ACHN (cell line): ENCODE measurements around the gene KDF1.
A peak's percentile ranks its signal among the peaks of the same experiment; 100 is the strongest.

Experiments used
- DNase-seq: peaks from one replicate; pipeline ENCODE4 v3.0.0-alpha.2; 2015
- in situ Hi-C: cut with HindIII; loops from 2 replicates; pipeline ENCODE4 v1.10.0; 2017; ENCODE audit warnings: low sequenced_read_pairs, low pct_ligation_motif_present, low pct_unique_long_range_greater_than_20kb

KDF1 gene, protein sequence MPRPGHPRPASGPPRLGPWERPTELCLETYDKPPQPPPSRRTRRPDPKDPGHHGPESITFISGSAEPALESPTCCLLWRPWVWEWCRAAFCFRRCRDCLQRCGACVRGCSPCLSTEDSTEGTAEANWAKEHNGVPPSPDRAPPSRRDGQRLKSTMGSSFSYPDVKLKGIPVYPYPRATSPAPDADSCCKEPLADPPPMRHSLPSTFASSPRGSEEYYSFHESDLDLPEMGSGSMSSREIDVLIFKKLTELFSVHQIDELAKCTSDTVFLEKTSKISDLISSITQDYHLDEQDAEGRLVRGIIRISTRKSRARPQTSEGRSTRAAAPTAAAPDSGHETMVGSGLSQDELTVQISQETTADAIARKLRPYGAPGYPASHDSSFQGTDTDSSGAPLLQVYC

DNA sequence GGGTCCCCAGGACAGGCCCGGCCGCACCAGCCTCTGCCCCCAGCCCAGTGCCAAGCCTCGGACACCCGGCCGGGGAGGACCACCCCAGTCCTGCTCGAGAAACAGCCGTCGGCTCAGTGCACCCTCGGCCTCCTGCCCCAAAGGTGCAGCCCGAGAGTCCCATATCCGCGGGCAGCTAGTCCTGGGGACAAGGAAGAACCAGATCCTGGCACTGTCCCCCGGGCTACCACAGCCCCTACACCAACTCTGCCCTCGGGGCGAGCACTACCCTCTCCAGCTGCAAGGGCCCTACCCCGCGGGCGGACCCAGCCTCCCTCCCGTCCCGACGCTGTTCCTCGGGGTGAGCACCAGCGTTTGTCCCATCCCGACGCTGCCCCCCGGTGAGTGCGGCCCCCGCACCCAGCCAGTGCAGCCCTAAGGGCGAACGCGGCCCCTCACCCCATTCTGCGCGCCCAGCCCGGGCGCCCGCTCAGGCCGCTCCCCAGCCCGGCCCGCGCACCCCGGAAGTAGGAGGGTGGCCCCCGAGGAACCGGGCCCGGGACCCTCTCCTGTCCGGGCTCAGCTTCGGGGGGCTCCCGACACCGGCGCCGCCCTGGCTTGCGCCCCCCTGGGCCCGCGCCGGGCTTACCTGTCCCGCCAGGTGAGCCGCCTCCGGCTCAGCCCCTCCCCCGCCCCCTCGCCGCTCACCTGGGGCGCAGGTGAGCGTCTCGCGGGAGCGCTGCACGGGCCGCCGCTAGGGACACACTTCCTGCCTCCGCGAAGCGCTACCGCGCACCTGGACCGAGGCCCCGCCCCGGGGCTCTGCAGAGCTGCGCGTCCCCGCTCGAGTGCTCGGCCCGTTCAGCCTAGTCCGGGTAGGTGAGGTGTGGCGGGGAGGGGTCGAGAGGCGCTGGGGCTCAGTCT, at the start of gene KDF1:
Gene KDF1 (minus strand): TSS at position 747 of the 903 bp plus-strand sequence. CDS start 8,088 bp downstream, outside the sequence.
- in situ Hi-C loops = no loop called here
- DNase-seq = no peak

DNA sequence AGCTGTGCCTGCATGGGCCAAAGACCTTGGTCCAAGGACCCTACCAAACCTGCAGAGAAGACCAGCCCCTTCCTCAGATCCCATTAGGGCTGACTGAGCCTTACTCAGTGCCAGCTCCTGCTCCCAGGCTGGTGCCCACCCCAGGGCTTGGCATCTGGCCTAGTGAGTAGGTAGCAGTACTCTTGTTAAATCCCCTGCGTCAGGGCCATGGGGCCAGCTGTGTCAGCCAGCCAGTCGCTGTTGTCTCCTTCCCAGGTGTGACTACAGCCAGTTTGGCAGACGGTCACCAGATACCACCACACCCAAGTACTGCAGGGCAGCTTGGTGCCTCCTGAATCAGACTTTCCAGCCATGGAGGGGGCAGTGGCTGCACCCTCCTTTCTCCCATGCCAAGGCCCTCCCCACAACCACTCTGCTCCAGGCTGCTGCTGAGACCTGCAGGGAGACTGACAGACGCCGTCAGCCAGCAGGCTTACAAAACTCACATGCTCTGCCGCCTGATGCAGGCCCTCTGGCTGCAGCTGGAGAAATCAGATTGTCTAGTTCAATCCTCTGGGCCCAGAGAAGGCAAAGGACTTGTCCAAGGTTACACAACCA, 49.4 kb upstream of the KDF1 start:
- in situ Hi-C loops = no loop called here

DNA sequence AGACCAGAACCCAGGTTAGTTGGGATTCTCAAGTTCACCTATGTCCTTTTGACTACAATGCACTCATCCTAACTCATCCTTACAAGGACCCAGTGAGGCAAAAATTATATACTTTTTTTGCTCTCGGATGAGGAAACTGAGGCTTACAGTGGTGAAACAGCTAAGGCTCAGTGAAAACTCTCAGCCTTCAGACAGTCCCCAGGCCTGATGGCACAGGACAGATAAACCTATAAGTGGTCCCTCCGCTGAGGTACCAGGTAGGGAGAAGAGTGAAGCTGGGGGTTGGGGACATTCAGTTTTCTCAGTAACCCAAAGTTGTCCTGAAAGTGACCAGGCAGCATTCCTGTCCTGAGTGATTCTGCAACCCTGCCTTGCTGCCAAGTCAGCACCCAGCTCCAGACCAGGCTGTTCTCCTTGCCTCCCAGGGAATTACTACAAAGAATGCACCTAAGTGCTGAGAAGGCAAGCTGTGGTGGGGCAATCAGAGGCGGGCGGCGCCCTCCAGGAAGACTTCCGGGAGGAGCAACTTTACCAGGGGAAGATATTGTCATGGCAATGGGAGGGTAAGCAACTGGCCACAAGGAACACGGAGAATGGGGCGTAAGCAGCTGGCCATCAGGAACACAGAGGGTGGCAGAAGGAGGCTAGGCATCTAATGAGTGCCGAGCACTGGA, 47.8 kb upstream of the KDF1 start:
- DNase-seq = no peak
- in situ Hi-C loops = no loop called here

More for the DNA sequence above, 49.4 kb upstream of the KDF1 start:
- DNase-seq = no peak

DNA sequence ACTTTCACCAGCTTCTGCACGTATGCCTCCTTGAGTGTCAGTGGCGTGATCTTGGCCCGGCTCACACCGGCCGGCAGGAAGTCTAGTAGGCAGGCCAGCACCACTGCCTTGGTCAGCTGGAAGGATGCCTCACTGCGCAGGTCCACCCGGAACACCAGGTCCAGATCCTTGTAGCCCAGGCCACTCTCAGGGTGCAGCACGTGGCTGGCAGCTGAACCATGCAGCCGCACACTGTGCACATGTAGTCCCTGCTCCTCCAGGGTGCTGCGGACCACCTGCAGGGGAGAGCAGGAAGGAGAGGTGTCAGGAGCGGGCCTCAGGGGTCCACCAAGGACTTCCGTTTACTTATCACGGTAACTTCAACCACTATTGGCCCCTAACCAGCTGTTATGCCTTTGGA, 46.4 kb upstream of the KDF1 start:
- no peak for DNase-seq
- in situ Hi-C loops = no loop called here

DNA sequence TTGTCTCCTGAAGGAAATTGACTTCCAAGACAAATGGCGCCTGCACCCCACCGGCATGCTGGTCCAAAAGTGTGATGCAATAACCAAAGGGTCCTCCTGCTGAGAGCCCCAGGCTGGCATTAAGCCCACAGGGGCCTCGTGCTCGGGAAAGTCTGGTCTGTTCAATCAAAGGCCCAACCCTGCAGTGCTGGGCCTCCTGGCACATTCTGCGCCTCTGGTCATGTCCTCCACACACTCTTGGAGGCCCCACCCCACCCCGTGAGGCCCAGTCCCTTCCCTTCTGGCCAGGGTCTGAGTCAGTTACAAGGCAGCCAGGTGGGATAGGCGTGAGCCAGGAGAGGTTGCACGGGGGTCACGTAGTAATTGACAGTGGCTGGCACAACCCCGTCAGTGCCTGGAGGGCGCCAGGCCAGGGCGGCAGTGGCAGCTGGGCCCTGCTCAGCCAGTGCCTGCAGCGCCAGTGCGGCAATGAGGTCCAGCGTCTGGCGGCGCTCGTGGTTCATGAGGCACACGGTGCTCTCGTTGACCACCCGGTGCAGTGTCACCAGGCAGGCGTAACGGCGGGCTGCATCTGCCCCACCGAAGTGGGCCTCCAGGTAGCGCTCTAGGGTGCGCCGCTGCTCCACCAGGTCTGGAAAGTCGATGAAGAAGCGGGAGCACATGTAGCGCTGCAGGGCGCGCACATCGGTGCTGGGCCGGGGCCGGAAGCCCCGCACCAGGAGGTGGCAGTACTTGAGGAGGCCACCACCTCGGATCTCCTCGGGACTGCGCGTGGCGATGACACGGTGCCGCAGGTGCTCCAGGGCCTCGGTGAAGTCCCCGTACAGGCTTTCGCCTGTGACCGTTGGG, 45.6 kb upstream of the KDF1 start:
- in situ Hi-C loops = no loop called here
- peak; percentile 21 for DNase-seq

DNA sequence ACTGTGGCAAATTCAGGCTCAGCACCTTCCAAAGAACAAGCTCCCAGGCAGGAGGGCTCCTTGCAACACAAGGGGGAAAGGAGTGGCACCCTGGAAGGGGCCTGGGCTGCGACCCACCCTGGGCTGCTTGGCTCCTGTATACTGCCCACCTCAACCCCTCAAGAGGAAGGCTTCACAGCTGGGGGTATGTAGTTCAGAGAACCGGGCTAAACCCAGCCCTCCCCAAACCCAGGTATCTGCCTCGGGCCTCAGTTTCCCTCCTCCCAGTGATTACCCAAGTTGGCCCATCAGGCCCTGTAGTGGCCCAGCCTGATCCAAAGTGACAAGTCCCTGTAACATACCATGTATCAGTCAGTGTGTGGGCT, 44.9 kb upstream of the KDF1 start:
- no peak for DNase-seq
- in situ Hi-C loops = no loop called here

DNA sequence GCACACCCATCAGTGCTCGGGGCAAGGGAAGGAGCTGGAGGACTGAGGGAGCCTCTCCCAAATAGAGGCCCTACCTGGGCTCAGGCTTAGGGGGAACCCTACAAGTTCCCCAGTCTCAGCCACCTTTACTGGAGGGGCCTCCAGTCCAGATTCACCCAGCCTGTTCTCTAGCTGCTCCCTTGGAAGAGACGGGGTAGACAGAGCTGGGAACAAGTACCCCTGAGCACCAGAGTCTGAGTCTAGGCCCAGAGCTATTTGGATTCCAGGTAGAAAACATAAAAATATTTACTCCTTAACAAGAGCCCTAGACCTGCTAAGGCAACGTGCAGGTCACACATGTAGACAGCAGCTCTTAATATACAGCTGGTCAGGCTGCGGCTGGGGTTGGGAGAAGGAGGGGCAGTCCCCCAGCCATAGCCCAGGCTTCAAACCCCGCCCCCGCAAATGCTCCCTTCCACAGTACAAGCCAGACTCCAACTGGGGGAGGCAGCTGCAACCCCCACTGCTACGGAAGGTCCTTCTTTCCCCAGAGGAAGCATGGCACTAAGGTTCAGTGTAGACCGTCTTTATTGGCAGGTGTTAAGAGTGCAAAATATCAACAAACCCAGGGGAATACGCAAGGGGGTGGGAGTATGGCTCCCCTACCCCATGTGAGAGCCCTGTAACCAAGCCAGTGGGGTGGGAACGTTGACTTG, 44.4 kb upstream of the KDF1 start:
- DNase-seq = peak; percentile 2
- in situ Hi-C loops = no loop called here

DNA sequence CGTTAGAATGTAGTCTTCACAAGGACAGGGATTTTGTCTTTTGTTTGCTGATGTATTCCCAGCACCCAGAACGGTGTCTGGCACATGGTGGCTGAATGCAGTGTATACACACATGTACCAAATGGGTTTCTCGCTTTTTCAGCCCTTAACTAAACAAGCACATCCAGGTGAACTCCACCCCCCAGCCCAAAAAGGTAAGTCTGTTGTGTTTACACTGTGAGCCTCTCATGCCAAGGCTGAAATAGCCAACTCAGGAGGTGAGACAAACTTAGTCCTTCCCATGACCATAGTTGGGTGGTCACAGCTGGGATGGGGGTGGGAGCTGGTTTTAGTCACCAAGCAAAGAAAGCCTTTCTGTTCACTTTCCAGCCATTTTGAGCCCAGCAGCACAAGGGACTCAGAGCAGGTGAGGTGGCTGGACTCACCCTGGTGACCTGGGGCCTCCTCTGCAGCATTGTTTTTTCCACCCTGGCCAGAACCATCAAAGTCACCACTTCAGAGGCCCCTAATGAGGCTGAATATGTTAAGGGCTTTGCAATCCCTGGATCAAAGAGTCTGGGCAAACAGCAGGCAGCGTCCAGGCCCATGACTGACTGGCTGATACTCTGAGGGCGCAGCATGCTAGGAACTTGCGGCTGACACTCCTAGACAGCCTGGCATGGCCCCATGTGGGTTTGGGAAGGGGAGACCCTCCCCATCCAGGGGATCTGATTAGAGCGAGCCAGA, 43.6 kb upstream of the KDF1 start:
- in situ Hi-C loops = no loop called here
- DNase-seq = no peak

DNA sequence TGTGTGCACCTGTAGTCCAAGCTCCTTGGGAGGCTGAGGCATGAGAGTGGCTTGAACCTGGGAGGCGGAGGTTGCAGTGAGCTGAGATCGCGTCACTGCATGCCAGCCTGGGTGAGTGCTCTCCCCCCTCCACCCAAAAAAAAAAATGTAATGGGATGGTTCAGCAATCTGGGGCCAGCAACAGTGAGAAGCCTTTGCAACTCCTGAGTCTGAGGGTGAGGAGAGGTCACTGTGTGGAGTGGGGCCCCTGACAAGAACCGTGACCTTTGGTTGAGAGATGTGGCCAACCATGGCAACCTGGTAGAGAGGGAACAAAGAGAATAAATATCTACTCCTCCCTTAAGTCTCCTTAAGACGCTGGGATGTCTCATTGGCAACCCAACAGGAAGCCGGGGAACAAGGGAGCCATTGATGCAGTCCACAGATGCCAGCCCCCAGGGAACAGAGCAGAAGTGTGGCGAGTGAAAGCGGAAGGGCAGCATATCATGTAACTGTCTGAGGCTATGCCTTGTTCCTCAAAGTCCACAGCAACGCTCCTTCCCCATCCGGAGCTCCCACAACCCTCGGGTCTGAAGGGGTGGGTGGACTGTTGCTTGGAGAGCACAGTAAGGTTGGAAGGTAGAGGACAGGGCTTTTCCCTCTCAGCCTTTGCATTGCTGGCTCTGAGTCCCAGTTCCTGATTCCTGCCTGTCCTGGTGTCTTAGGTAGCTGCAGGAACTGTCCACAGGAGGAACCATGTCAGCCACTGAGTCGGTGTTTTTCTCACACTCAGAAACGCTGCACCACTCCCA, 41.5 kb upstream of the KDF1 start:
- in situ Hi-C loops = no loop called here
- no peak for DNase-seq

DNA sequence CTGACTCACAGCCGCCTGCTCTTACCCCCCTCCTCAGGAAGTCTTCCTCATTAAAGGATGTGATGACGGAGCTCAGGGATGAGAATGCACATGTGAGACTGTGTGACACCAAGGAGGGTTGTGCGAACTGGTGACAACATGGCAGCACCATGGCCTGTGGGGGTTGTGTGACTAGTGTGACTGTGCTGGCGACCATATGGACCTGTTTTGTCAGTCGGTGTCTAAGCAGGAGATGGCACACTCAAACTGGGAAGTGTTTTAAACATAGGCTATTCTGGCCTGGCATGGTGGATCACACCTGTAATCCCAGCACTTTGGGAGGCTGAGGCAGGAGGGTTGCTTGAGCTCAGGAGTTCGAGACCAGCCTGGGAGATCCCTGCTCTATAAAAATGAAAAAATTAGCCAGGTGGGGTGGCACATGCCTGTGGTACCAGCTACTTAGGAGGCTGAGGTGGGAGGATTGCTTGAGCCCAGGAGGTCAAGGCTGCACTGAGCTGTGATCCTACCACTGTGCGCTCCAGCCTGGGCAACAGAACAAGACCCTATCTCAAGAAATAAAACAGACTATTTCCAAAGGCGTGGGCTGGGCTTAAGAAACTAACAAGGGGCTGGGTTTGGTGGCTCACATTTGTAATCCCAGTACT, 40.7 kb upstream of the KDF1 start:
- no peak for DNase-seq

DNA sequence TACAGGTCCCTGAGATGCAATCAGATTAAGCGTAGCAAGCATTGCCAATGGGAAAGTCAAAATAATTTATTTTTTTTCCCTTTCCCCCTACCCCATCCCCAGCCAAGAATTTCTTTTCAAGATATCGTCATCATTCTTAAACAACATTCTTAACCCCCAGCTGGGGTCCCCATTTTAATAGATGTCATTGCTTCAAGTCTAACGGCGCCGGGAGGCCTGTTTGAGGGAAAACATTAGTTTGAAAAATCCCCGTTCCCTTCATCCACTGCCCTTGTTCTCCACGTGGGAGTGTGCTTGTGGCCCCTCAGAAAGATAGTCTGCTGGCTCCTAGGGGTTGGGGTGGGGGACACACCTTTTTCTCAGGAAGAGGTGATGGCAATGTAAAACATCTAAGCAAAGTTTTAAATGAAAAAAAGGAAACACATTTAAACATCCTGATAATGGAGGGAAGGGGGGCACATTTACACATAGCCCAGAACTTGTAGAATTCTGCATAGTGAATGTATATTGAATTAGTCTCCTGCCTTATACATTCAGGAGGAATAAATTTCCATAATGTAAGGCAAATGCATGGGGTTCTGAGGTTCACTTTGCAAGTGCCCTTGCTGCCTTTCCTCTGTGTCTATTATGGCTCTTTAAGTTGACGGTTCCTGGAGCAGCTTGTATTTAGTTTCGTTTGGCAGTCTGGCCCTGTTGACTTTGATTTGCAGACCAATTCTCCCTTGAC, 40.0 kb upstream of the KDF1 start:
- DNase-seq = no peak
- in situ Hi-C loops = no loop called here

More for the DNA sequence above, 40.7 kb upstream of the KDF1 start:
- in situ Hi-C loops = no loop called here

DNA sequence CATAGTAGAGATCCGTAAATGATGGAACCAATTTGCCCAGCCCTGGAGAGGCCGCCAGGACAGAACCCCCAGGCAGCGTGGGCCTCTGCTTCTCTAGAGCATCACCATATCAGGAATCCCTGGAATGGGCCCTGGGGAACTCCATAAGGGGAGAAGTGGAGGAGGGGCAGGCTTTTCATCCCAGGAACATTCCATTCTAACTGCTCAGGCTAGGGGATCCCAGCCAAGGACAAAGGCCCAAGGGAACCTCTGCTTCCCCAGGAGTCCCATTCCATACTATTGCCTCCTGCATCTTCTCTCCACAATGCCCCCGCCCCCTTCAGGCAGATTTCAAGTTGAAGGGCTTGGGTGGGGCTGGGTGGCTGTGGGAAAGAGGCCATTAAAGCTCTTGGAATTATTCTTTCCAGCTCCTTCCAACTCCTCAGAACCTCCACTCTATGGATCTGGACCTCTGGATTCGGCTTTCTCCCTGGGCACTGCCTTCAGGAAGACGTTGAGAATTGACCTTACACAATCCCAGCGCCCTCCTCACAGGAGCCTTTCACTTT, 39.2 kb upstream of the KDF1 start:
- peak; percentile 94 for DNase-seq
- in situ Hi-C loops = no loop called here

DNA sequence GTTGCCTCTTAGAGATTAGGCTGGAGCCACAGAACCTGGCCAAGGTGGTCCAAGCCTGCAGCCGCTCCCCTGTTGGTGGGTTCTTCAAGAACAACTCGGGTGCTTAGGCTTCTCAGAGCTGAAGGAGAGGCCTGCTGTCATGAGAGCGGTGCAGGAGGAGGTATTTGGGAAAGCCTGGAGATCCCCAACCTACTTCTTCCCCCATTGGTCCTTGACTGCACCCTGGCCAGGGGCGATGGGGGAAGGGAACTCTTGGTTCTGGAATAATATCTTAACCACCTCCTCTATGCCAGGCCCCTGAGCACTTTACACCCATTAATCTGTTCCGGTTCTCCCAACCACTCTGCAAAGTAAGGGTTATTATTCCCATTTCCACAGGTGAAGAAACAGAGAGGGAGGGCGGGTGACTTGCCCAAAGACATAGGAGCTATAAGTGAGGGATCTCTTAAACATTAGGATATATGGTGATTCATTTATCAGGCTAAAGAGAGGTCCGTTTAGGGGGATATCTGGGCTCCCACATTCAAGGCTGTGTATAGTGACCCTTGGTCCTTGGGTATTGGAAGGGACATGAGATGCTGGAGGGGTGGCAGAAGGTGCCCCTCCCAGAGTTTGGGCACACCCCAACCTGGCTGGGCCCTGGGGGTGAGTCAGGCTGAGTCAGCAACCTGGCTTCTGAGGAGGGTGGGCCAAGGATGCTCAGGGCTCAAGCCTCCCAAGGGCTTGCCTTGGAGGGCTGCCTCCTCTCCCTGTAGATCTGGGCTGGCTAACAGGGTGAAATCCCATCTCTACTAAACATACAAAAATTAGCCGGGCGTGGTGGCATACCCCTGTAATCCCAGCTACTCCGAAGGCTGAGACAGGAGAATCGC, 38.4 kb upstream of the KDF1 start:
- in situ Hi-C loops = no loop called here
- peak; percentile 51 for DNase-seq

DNA sequence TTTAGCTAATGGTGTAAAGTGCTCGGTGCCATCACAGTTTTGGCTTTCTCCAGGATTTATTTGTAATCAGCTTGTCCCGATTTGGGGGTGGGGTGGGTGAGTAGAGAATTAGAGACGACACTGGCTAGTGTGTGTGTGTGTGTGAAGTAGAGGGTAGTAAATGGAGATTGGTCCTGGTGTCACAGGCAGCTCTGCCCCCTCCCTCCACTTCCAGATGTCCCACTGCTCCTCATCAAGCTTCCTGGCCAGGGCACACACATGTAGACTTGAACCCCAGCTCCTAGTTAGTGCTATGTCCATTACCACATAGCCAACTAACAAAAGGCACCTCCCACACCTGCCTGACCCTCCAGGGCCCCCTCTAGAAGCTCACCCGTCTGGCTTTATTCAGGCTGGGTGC, 36.4 kb upstream of the KDF1 start:
- in situ Hi-C loops = no loop called here

More for the DNA sequence above, 36.4 kb upstream of the KDF1 start:
- DNase-seq = no peak
